ENCODE data around the gene DHODH. TPM values are rescaled to one million over a fixed set of nuclear protein-coding genes. Genes with fewer than 3 reads are reported as not detected.
A peak's percentile ranks its signal among the peaks of the same experiment; 100 is the strongest.

DHODH gene
- total and polyA plus RNA-seq, 10 of the 15 experiments (the other 5 are each of a cell fraction or from before 2014, with no cell fraction given), result 3.4 to 23.3 (median 13.2) TPM

DNA sequence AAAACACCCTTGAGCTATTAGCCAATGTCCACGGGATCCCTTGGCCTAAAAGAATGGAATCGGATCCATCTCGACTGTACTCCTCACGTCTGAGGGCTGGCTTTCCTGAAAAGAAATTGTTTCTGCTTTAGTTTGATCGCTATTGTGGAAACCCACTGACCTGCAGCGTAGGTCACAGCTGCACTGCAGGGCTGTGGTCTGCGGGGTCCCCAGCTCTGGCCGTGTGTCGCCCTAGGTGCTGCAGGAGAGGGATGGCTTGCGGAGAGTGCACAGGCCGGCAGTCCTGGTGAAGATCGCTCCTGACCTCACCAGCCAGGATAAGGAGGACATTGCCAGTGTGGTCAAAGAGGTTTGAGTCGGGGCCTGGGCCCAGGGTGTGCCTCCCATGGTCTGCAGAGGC, 13.6 kb downstream of the DHODH start (continued):
- TF ChIP-seq, protein P1, sequence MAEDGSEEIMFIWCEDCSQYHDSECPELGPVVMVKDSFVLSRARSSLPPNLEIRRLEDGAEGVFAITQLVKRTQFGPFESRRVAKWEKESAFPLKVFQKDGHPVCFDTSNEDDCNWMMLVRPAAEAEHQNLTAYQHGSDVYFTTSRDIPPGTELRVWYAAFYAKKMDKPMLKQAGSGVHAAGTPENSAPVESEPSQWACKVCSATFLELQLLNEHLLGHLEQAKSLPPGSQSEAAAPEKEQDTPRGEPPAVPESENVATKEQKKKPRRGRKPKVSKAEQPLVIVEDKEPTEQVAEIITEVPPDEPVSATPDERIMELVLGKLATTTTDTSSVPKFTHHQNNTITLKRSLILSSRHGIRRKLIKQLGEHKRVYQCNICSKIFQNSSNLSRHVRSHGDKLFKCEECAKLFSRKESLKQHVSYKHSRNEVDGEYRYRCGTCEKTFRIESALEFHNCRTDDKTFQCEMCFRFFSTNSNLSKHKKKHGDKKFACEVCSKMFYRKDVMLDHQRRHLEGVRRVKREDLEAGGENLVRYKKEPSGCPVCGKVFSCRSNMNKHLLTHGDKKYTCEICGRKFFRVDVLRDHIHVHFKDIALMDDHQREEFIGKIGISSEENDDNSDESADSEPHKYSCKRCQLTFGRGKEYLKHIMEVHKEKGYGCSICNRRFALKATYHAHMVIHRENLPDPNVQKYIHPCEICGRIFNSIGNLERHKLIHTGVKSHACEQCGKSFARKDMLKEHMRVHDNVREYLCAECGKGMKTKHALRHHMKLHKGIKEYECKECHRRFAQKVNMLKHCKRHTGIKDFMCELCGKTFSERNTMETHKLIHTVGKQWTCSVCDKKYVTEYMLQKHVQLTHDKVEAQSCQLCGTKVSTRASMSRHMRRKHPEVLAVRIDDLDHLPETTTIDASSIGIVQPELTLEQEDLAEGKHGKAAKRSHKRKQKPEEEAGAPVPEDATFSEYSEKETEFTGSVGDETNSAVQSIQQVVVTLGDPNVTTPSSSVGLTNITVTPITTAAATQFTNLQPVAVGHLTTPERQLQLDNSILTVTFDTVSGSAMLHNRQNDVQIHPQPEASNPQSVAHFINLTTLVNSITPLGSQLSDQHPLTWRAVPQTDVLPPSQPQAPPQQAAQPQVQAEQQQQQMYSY (CRISPR knock-in tag; IDR thresholded peaks at IDR 0.05), result no peak
- TF ChIP-seq MTA3 (IDR thresholded peaks at IDR 0.05; ENCODE audit: borderline replicate concordance, low read length) (no peak), NR2C1 (IDR thresholded peaks at IDR 0.05) (no peak), NR2C2 (IDR thresholded peaks at IDR 0.05; ENCODE audit: borderline replicate concordance, control insufficient read depth, insufficient read length, low read depth) (no peak), SMAD1 (IDR thresholded peaks at IDR 0.05; ENCODE audit: low read depth, partially characterized antibody) (no peak), MEF2A (IDR thresholded peaks at IDR 0.05; ENCODE audit: insufficient read depth, low read depth, low read length) (no peak), BMI1 (IDR thresholded peaks at IDR 0.05; ENCODE audit: borderline replicate concordance) (no peak)

DNA sequence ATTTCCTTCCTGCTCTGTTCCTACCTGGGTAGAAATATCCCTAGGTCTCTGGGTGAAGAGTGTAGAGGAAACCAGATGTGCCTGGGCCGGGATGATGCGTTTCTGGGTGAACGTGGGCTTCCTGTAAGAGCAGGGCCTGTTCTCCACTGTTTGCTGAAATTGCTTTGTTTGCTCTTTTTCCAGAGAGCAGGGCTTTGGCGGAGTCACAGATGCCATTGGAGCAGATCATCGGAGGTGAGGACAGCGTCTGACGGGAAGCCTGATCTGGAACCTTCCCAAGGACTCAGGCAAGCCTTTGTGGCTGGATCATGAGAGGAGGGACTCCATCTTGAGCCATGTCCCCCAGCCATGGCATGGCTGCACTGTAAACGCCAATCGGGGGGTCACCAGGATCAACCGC, 15.4 kb downstream of the DHODH start:
- ATAC-seq (no peak), DNase-seq (ENCODE audit: low read depth, low spot score) (no peak), FAIRE-seq (no peak)
- TF ChIP-seq, protein P2, sequence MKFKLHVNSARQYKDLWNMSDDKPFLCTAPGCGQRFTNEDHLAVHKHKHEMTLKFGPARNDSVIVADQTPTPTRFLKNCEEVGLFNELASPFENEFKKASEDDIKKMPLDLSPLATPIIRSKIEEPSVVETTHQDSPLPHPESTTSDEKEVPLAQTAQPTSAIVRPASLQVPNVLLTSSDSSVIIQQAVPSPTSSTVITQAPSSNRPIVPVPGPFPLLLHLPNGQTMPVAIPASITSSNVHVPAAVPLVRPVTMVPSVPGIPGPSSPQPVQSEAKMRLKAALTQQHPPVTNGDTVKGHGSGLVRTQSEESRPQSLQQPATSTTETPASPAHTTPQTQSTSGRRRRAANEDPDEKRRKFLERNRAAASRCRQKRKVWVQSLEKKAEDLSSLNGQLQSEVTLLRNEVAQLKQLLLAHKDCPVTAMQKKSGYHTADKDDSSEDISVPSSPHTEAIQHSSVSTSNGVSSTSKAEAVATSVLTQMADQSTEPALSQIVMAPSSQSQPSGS (IDR thresholded peaks at IDR 0.05; ENCODE audit: low read length), result no peak
- TF ChIP-seq POLR2AphosphoS2 (IDR thresholded peaks at IDR 0.05; ENCODE audit: low read depth, low read length), result no peak
- BruUV-seq (replicated peaks), result TSS peak; percentile 40
- Histone ChIP-seq H3K4me3 (no peak overlapping the region), H3K9ac (ENCODE audit: control insufficient read depth, insufficient read depth, low read length) (no peak overlapping the region), H3K4me2 (ENCODE audit: control insufficient read depth, insufficient read depth) (no peak overlapping the region), H3K27ac (ENCODE audit: control insufficient read depth, insufficient read depth) (no peak overlapping the region), H3K9me3 (replicated peaks; ENCODE audit: control insufficient read depth, insufficient read depth, low read length) (no peaks in the 10 kb centered on the region), H3K4me1 (ENCODE audit: control insufficient read depth, insufficient read depth, low read length) (no peaks in the 10 kb centered on the region), H4K20me1 (ENCODE audit: control insufficient read depth, insufficient read depth) (no peaks in the 10 kb centered on the region), H3K79me2 (ENCODE audit: control insufficient read depth, insufficient read depth, low read length) (no peaks in the 10 kb centered on the region), H3K27me3 (replicated peaks in 1 of 2; ENCODE audit: control insufficient read depth in 2 of 2, insufficient read depth in 2 of 2, low read length in 1 of 2) (no peaks in the 10 kb centered on the region), H2AFZ (ENCODE audit: control insufficient read depth, low read depth, low read length) (no peak overlapping the region), H3K36me3 (ENCODE audit: control insufficient read depth in 2 of 2, insufficient read depth in 2 of 2, low read length in 1 of 2) (peaks cover 5 to 11% of the 10 kb centered on the region in 2 experiments; a peak in 3 of 4 replicates)
- intact Hi-C loops (cut with micrococcal nuclease; ENCODE audit: unreplicated experiment) (no loop called here), in situ Hi-C loops (cut with MboI) (no loop called here)
- RAD21 ChIA-PET (ENCODE audit: unreplicated experiment), result no interaction called here
- 98% methylated on average over 10 of the region's 10 CpGs for WGBS (ENCODE audit: insufficient coverage, insufficient replicate concordance, low lambda C conversion rate, missing lambda C conversion rate)
- POLR2A ChIA-PET, result no interaction called here
- SMC1A ChIA-PET (ENCODE audit: uncharacterized antibody, unreplicated experiment), result no interaction called here
- CTCF ChIA-PET, result no interaction called here

All from GM12878 (cell line).